Measurements from ENCODE around the gene SLAMF8. TPM values are rescaled to one million over a fixed set of nuclear protein-coding genes. Genes with fewer than 3 reads are reported as not detected.

The SLAMF8 gene
- total RNA-seq, 1 donor from 2014 or later: 1.00 TPM

DNA sequence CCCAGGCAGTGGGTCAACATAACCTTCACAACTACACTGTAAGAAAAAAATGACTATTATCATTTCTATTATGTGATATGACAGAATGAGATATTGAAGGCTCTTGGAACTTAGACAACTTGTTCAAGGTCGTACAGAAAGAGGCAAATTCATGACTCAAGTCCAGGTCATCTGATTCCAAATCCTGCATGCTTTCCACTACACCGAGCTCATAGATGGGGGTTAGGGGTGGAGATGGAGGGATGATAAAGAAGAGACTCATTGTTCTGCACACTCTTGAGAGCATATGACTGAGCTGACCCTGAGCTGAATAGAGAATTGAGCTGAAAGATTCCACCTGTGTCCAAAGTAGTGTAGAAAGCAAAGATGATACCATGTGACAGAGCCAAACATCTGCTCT lies 21.7 kb upstream of the SLAMF8 start:
- intact Hi-C loops (cut with DNase I): no loop called here
- ATAC-seq (ENCODE audit: poor library complexity): no peak

DNA sequence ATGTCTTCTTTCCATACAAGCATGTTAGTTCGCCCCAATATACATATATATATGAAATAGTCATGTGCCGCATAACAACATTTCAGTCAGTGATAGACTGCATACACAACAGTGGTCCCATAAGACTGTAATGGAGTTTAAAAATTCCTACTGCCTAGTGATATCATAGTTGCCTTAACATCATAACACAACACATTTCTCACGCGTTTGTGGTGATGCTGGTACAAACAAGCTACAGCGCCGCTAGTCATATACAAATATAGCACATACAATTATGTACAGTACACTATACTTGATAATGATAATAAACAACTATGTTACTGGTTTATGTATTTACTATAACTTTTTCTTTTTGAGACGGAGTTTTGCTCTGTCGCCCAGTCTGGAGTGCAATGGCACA lies 10.7 kb upstream of the SLAMF8 start:
- ATAC-seq (ENCODE audit: poor library complexity) (no peak), DNase-seq (no peak)
- intact Hi-C loops (cut with DNase I): no loop called here

More for the DNA sequence above, 21.7 kb upstream of the SLAMF8 start:
- DNase-seq: no peak

DNA sequence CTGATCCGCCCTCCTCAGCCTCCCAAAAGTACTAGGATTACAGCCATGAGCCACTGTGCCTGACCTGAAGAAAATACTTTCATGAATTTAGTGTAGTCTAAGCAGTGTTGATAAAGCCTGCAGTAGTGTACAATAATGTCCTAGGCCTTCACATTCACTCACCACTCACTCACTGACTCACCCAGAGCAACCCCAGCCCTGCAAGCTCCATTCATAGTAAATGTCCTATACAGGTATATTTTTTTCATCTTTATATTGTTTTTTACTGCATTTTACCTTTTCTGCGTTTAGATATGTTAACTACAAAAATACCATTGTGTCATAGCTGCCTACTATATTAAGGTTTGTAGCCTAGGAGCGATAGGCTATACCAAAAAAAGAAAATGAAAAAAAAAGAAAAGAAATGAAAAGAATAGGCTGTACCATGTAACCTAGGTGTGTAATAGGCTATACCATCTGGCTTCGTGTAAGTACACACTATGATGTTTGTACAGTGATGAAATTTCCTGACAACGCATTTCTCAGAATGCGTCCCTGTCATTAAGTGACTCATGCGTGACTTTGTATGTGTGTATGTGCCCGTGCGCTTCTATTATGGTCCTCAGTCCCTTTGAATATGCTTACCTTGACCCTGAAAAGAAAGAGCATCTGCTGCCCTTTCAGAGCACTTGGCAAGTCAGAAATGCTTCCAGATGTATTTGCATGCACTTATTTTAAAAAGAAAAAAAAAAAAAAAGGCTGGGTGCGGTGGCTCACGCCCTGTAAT lies 9.2 kb upstream of the SLAMF8 start:
- DNase-seq (no peak), ATAC-seq (ENCODE audit: poor library complexity) (no peak)
- intact Hi-C loops (cut with DNase I): no loop called here

DNA sequence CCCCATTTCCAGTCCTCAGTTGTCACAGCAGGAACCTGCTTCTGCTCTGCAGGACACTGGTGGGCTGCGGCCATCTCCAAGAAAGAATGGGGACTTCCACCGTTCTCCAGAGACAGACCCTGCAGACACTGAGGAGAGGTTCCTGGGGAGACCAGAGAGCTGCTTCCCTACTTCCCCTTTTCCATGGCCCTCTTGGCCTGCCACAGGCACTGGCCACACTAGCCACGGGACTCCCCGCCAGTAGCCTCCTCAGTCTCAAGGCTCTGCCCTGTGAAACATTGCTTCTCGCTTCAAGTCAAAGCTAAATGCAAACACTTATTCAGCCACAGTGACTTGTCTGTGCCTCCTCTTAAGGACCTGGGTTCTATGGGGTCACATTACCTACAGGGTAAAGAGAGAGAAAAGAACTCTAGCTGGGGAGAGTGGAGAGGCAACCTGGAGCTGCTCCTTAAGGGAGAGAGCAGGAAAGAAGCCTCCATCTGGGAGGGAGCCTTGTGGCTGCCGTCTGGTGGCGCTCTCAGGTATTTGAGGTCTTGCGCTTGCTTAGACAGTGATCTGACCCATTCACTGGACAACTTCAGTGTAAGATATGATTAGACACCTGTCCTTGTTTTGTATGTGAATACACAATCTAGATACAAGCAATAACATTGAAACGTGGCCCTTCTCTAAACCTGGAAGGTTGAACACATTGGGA lies 5.4 kb upstream of the SLAMF8 start:
- ATAC-seq (ENCODE audit: poor library complexity): no peak
- intact Hi-C loops (cut with DNase I): no loop called here

DNA sequence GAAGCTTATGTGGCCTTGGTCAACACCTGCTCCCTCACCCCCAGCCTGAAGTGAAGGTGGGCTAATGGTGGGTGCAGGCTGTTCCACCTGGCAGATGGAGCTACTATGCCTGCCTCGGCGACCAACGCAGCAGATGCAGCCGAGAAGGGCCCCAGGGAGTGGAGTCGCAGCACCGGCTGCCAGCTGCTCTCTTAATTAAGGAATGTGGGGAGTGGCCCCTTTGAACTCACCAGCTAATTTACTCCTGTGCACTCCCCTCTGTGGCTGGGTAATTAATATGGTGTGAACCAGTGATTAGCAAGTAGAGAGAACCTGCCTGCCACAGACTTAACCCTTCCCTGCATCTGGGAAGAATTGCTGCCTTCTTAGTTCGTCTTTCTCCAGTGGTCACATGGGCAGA lies 3.3 kb upstream of the SLAMF8 start:
- intact Hi-C loops (cut with DNase I): no loop called here
- ATAC-seq (ENCODE audit: poor library complexity) (no peak), DNase-seq (no peak)

More for the DNA sequence above, 5.4 kb upstream of the SLAMF8 start:
- DNase-seq: no peak

DNA sequence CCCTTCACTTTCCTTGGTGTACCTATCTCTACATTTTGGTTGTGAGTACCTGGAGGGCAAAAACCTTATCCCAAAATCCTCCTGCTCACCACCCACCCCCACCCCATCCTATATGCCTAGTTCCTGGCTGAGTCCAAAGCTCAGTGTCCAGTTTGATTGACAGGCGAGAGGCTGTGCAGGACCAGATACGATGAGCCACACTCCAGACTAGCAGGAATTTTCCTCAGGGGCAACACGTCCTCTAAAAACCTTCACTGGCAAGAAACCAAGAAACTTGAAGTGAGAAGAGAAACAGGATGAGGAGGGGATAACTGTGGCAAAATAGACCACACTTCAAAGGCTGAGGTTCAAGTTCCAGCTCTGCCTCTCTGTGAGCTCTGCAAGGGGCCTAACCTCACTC lies 1.1 kb upstream of the SLAMF8 start:
- no peak for ATAC-seq (ENCODE audit: poor library complexity)
- intact Hi-C loops (cut with DNase I): no loop called here
- no peak for DNase-seq

DNA sequence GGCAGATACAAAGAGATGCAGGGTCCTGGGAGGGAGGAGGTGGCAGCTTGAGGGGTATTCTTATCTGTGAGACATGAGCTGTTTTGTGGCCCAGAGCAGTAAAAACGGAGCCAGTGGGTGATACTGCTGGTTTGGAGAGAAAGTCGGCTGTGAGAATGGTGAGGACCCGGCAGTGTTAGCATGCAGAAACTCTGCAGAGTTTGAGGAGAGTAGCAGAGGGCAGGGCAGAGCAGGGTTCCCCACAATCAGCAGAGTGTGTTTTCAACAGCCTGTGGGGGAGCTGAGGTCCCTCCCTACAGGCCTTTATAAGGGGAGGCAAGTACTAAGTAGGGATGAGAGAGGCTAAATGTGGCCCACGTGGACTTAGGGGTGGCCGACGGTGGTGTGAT lies 423 bp downstream of the SLAMF8 start:
- ATAC-seq (ENCODE audit: poor library complexity): no peak
- DNase-seq: no peak
- intact Hi-C loops (cut with DNase I): no loop called here

DNA sequence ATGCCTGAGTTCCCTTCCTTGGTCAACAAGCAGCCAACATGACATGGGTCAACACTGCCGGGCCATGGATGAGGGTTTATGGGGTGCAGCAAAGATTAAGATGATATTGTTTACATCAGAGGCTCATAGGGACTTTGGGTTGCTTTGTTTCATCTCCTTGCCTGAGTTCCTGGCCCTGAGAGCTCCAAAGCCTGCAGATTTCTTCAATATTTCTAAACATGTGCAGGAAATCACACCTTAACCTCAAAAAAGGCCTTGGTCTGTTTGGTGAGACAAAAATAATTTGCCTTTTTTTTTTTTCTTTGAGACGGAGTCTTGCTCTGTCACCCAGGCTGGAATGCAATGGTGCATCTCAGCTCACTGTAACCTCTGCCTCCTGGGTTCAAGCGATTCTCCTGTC lies 876 bp downstream of the SLAMF8 start:
- ATAC-seq (ENCODE audit: poor library complexity) (no peak), DNase-seq (no peak)
- intact Hi-C loops (cut with DNase I): no loop called here

DNA sequence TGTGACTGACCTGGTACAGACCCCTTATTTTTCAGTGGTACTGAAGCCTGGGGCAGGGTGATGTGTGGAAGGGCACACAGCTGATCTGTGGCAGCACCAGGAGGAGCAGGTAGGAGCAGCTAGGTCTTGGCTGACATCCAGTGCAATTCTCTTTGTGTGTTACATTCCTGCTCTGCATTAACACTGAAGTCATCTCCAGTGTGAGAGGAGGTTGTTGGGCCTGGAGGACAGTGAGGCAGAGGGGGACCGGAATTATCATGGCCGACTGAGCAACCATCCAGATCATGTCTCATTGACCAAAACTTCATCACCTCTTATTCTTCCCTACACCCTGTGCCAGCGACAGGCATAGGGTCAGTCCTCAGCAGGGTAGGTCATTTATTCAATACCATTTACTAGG lies 1.5 kb downstream of the SLAMF8 start:
- ATAC-seq (ENCODE audit: poor library complexity): no peak
- intact Hi-C loops (cut with DNase I): no loop called here

DNA sequence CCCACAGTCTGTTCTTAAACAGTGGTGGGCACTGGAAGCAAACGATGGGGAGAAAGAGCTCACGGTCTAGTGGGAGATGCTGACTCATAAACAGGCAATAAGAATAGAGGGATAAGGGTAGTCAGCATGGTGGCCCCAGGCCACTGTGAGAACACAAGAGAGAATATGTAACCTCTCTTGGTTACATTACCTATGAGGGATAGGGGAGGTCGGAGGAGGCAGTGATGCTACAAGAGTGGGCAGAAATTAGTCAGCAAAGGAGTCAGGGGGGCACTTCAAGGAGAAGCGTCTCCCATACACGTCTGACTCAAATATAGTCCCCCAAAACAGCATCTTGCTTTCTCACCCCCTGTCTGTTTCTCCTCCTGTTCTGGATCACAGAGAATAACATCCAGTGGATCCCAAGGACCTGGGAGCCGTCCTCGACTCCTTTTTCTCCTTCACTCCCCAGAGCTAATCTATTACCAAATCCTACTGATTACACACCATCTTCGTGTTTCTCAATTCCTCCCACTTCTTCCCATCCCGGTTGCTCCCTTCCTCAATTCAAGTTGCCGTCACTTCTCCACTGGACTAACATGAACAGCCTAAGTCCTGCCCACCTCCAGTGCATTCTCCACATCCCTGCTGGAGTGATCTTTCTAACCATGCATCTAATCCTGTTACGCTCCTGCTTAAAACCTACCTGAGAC lies 2.1 kb downstream of the SLAMF8 start:
- ATAC-seq (ENCODE audit: poor library complexity) (no peak), DNase-seq (no peak)
- intact Hi-C loops (cut with DNase I): no loop called here

More for the DNA sequence above, 1.5 kb downstream of the SLAMF8 start:
- DNase-seq: no peak

DNA sequence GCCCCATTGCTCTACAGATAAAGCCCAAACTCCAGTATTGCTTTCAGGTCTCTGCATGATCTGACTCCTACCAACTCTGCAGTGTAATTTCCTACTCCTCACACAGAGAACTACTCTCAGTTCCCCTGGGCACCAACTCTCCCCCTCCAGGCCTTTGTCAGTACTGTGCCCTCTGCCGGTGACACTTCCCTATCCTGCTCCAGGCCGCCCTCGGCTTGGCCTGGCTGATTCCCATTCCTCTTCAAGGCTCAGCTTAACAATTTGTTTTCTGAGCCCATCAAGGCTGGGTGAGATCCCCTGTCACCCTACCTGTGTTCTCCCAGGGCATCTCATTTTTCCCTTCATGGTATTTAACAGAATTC lies 2.6 kb downstream of the SLAMF8 start:
- intact Hi-C loops (cut with DNase I): no loop called here
- DNase-seq (peak; percentile 70), ATAC-seq (ENCODE audit: poor library complexity) (peak; percentile 88)

DNA sequence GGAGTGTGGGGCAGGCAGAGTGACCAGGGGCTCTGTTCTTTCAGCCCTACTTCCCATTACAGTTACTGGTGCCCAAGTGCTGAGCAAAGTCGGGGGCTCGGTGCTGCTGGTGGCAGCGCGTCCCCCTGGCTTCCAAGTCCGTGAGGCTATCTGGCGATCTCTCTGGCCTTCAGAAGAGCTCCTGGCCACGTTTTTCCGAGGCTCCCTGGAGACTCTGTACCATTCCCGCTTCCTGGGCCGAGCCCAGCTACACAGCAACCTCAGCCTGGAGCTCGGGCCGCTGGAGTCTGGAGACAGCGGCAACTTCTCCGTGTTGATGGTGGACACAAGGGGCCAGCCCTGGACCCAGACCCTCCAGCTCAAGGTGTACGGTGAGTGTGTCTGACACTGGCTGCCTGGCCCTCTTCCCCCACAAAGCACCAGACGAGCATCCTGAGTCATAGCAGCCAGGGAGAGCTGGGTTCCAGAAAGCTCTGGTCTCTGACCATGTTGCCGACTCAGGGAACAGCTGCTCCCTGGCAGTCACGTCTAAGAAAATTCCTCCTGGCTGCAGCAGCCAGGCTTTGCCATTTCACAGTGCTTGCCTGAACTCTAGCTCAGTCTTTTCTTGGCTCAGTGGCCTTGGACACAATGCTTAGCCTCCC lies 3.3 kb downstream of the SLAMF8 start:
- ATAC-seq (ENCODE audit: poor library complexity): peak; percentile 58
- DNase-seq: peak; percentile 61

DNA sequence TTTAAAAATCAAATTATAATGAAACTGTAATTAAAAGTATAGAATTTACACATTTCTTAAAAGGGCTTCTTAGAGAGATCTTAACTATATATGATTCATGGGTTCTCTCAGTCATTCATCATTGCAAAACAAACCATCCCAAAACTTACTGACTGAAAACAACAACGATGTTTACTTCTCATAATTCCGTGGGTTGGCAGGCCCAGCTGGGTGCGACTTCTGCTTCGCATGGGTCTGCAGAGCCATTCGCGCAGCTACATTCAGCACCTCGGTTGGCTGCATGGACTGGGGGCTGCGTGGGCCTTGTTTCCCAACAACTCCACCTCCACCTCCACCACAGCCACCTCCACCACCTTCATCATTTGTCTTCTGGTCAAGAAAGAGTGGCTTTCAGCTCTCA lies 4.0 kb downstream of the SLAMF8 start:
- ATAC-seq (ENCODE audit: poor library complexity) (no peak), DNase-seq (no peak)
- intact Hi-C loops (cut with DNase I): no loop called here

More for the DNA sequence above, 3.3 kb downstream of the SLAMF8 start:
- intact Hi-C loops (cut with DNase I): no loop called here

DNA sequence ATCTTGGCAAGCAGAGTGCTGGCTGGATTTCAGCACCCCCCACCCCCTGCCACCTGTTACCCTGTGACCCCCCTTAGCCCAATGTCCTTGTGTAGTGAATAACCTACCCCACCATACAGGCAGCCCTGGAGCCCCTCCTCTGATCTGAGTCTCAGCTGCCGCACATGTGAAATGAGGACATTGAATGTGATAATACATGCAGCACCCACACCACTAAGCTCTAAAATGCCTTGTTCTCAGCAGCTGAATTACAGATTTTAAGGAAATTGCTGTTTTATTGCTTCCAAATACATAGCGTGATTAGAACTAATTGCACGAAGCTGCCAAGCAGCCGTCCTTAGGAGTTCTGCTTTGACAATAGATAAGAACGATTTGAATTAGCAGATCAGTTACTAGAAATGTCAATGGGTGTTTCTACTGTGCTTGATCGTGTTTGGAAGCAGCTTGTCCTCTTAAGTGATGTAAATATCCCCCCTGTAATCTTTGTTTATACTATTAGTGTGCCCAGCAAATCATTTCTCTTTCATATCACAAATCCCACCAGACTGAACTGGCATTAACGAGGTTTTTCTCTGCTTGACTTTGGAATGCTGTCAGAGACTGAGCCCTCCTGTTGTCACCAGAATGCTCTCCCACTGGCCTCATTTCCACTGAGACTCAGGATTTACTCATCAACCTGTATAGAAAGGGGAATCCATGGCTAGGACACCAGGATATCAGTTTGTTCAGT lies 4.9 kb downstream of the SLAMF8 start:
- no peak for ATAC-seq (ENCODE audit: poor library complexity)
- DNase-seq: no peak
- intact Hi-C loops (cut with DNase I): no loop called here

DNA sequence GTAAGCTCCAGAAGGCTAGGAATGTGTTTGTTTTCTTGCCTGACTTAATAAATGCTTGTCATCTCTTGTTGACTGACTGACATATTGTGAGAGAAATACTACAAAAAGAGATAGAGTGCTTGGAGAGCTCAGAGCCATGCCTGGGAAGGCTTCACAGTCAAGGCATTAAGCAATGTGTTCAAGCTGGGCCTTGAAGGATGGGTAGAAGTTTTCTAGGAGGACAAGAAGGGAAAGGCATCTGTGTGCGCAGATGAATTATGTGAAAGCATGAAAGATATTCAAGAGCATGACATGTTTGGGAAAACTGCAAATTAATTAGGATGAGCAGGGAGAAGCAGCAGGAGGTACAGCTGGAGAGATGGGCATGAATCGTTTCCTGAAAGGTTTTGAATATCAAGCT lies 5.6 kb downstream of the SLAMF8 start:
- no peak for DNase-seq
- ATAC-seq (ENCODE audit: poor library complexity): no peak
- intact Hi-C loops (cut with DNase I): no loop called here

DNA sequence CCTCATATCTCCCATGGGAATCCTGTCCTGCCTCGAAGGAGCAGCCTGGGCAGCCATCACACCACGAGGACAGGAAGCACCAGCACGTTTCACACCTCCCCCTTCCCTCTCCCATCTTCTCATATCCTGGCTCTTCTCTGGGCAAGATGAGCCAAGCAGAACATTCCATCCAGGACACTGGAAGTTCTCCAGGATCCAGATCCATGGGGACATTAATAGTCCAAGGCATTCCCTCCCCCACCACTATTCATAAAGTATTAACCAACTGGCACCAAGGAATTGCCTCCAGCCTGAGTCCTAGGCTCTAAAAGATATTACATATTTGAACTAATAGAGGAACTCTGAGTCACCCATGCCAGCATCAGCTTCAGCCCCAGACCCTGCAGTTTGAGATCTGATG lies 8.7 kb downstream of the SLAMF8 start:
- intact Hi-C loops (cut with DNase I): no loop called here
- DNase-seq (no peak), ATAC-seq (ENCODE audit: poor library complexity) (no peak)

DNA sequence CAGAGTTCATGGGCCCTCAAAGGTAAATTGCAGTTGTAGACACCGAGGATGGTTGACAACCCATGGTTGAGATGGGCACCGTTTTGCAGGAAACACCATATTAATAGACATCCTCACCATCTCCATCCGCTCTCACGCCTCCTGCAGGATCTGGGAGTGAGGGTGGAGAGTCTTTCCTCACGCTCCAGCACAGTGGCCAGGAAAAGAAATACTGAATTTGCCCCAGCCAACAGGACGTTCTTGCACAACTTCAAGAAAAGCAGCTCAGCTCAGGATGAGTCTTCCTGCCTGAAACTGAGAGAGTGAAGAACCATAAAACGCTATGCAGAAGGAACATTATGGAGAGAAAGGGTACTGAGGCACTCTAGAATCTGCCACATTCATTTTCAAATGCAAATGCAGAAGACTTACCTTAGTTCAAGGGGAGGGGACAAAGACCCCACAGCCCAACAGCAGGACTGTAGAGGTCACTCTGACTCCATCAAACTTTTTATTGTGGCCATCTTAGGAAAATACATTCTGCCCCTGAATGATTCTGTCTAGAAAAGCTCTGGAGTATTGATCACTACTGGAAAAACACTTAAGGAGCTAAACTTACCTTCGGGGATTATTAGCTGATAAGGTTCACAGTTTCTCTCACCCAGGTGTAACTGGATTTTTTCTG lies 9.3 kb downstream of the SLAMF8 start:
- ATAC-seq (ENCODE audit: poor library complexity): peak; percentile 22
- intact Hi-C loops (cut with DNase I): no loop called here
- no peak for DNase-seq

DNA sequence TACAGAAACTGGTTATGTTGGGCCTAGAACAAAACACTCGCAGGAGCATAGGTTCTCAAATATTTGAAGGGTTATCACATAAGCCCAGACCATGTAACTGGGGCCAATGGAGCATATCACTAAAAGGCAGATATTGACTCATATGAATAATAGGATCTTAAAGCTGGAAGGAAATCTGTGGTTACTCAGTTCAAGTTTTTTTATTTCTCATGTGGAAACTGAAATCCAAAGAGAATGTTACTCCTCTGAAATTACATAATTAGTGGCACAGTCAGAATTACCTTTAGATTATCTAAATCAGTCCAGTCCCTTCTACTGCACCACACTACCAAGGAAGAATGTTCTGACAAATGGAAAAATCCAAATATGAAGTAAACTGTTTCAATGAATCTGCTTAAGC lies 12.0 kb downstream of the SLAMF8 start:
- DNase-seq (no peak), ATAC-seq (ENCODE audit: poor library complexity) (no peak)
- intact Hi-C loops (cut with DNase I): no loop called here

Data from Right ventricle myocardium superior (tissue), 1 donor.